Measurements from ENCODE around the gene DLL3. TPM values are rescaled to one million over a fixed set of nuclear protein-coding genes. Genes with fewer than 3 reads are reported as not detected.

Gene DLL3
- total RNA-seq, 1 experiment from 2014 or later = 16.4 TPM

DNA sequence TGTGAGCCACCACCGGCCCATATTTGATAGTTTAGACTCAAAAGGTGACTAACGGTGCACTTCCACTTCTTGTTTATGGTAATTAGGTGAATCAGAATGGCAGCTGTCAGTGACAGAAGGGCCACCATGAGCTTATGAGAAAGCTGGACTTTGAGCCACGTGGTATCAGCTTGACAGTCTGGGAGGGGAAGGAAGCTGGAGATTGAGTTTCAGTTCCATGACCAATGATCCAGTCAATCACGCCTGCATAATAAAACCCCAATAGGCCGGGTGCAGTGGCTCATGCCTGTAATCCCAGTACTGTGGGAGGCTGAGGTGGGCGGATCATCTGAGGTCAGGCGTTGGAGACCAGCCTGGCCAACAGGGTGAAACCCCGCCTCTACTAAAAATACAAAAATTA, 25.7 kb downstream of the DLL3 start:
- ChIA-PET POLR2A (interaction anchor here (0.6 kb wide), 1 partner anchor 27 kb away, joined by 3 read pairs; no protein-coding TSS in a partner anchor), CTCF (interaction anchor here (1.2 to 2.5 kb wide), 3 partner anchors 10 to 50 kb away, joined by 3 to 15 read pairs (median 3); no protein-coding TSS in a partner anchor)
- Mint-ChIP-seq H3K4me3 (no peak overlapping the region), H3K27me3 (ENCODE audit: low read depth) (no peaks in the 10 kb centered on the region), H3K9me3 (no peaks in the 10 kb centered on the region), H3K4me1 (no peaks in the 10 kb centered on the region), H3K27ac (no peak overlapping the region), H3K36me3 (peaks cover 11% of the 10 kb centered on the region)
- no peak for DNase-seq (ENCODE audit: low spot score)
- no peak for TF ChIP-seq NR2C2 (CRISPR knock-in tag; IDR thresholded peaks at IDR 0.05)
- no peak for ATAC-seq

DNA sequence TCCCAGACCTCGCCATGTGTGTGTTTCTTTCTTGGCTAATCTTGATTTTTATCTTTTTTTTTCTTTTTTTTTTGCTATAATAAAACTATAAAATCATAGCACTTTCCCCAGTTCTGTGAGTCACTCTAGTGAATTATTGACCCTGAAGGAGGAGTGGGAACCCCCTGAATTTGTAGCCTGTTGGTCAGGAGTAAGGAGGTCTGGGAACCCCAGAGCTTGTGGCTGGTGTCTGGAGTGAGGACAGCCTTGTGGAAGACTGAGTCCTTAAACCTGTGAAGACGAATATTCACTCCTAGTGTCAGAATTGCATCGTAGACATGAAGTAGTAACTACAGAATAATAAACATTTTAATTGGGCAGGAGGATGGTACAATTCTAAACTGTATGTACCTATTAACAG, 26.5 kb downstream of the DLL3 start:
- H3K4me3 Mint-ChIP-seq = no peak overlapping the region
- ATAC-seq = no peak
- no peaks in the 10 kb centered on the region for H3K27me3 Mint-ChIP-seq (ENCODE audit: low read depth)
- no peaks in the 10 kb centered on the region for H3K4me1 Mint-ChIP-seq
- DNase-seq (ENCODE audit: low spot score) = no peak
- no peaks in the 10 kb centered on the region for H3K9me3 Mint-ChIP-seq
- ChIA-PET CTCF (interaction anchor here (0.7 to 2.5 kb wide), 3 partner anchors 11 to 50 kb away, joined by 3 to 15 read pairs (median 3); no protein-coding TSS in a partner anchor), POLR2A (interaction anchor here (0.6 kb wide), 1 partner anchor 339 kb away, joined by 4 read pairs; no protein-coding TSS in a partner anchor)
- peaks cover 11% of the 10 kb centered on the region for H3K36me3 Mint-ChIP-seq
- H3K27ac Mint-ChIP-seq = no peak overlapping the region
- no peak for TF ChIP-seq EMX1 (CRISPR knock-in tag; IDR thresholded peaks at IDR 0.05)
- TF ChIP-seq, protein P1, sequence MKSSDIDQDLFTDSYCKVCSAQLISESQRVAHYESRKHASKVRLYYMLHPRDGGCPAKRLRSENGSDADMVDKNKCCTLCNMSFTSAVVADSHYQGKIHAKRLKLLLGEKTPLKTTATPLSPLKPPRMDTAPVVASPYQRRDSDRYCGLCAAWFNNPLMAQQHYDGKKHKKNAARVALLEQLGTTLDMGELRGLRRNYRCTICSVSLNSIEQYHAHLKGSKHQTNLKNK (CRISPR knock-in tag; IDR thresholded peaks at IDR 0.05) = no peak
- no peak for TF ChIP-seq ETV6 (CRISPR knock-in tag; IDR thresholded peaks at IDR 0.05)
- TF ChIP-seq, protein P2, sequence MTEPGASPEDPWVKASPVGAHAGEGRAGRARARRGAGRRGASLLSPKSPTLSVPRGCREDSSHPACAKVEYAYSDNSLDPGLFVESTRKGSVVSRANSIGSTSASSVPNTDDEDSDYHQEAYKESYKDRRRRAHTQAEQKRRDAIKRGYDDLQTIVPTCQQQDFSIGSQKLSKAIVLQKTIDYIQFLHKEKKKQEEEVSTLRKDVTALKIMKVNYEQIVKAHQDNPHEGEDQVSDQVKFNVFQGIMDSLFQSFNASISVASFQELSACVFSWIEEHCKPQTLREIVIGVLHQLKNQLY (CRISPR knock-in tag; IDR thresholded peaks at IDR 0.05) = no peak
- TF ChIP-seq ZNF232 (CRISPR knock-in tag; IDR thresholded peaks at IDR 0.05) = no peak
- TF ChIP-seq, protein P3, sequence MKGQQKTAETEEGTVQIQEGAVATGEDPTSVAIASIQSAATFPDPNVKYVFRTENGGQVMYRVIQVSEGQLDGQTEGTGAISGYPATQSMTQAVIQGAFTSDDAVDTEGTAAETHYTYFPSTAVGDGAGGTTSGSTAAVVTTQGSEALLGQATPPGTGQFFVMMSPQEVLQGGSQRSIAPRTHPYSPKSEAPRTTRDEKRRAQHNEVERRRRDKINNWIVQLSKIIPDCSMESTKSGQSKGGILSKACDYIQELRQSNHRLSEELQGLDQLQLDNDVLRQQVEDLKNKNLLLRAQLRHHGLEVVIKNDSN (CRISPR knock-in tag; IDR thresholded peaks at IDR 0.05) = no peak
- no peak for TF ChIP-seq GRHL2 (CRISPR knock-in tag; IDR thresholded peaks at IDR 0.05; ENCODE audit: insufficient replicate concordance, severe bottlenecking)
- TF ChIP-seq, protein P4, sequence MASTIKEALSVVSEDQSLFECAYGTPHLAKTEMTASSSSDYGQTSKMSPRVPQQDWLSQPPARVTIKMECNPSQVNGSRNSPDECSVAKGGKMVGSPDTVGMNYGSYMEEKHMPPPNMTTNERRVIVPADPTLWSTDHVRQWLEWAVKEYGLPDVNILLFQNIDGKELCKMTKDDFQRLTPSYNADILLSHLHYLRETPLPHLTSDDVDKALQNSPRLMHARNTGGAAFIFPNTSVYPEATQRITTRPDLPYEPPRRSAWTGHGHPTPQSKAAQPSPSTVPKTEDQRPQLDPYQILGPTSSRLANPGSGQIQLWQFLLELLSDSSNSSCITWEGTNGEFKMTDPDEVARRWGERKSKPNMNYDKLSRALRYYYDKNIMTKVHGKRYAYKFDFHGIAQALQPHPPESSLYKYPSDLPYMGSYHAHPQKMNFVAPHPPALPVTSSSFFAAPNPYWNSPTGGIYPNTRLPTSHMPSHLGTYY (CRISPR knock-in tag; IDR thresholded peaks at IDR 0.05) = no peak
- TF ChIP-seq, protein P5, sequence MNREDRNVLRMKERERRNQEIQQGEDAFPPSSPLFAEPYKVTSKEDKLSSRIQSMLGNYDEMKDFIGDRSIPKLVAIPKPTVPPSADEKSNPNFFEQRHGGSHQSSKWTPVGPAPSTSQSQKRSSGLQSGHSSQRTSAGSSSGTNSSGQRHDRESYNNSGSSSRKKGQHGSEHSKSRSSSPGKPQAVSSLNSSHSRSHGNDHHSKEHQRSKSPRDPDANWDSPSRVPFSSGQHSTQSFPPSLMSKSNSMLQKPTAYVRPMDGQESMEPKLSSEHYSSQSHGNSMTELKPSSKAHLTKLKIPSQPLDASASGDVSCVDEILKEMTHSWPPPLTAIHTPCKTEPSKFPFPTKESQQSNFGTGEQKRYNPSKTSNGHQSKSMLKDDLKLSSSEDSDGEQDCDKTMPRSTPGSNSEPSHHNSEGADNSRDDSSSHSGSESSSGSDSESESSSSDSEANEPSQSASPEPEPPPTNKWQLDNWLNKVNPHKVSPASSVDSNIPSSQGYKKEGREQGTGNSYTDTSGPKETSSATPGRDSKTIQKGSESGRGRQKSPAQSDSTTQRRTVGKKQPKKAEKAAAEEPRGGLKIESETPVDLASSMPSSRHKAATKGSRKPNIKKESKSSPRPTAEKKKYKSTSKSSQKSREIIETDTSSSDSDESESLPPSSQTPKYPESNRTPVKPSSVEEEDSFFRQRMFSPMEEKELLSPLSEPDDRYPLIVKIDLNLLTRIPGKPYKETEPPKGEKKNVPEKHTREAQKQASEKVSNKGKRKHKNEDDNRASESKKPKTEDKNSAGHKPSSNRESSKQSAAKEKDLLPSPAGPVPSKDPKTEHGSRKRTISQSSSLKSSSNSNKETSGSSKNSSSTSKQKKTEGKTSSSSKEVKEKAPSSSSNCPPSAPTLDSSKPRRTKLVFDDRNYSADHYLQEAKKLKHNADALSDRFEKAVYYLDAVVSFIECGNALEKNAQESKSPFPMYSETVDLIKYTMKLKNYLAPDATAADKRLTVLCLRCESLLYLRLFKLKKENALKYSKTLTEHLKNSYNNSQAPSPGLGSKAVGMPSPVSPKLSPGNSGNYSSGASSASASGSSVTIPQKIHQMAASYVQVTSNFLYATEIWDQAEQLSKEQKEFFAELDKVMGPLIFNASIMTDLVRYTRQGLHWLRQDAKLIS (CRISPR knock-in tag; IDR thresholded peaks at IDR 0.05; ENCODE audit: borderline replicate concordance) = no peak
- TF ChIP-seq, protein P6, sequence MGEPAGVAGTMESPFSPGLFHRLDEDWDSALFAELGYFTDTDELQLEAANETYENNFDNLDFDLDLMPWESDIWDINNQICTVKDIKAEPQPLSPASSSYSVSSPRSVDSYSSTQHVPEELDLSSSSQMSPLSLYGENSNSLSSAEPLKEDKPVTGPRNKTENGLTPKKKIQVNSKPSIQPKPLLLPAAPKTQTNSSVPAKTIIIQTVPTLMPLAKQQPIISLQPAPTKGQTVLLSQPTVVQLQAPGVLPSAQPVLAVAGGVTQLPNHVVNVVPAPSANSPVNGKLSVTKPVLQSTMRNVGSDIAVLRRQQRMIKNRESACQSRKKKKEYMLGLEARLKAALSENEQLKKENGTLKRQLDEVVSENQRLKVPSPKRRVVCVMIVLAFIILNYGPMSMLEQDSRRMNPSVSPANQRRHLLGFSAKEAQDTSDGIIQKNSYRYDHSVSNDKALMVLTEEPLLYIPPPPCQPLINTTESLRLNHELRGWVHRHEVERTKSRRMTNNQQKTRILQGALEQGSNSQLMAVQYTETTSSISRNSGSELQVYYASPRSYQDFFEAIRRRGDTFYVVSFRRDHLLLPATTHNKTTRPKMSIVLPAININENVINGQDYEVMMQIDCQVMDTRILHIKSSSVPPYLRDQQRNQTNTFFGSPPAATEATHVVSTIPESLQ (CRISPR knock-in tag; IDR thresholded peaks at IDR 0.05) = no peak
- TF ChIP-seq, protein P7, sequence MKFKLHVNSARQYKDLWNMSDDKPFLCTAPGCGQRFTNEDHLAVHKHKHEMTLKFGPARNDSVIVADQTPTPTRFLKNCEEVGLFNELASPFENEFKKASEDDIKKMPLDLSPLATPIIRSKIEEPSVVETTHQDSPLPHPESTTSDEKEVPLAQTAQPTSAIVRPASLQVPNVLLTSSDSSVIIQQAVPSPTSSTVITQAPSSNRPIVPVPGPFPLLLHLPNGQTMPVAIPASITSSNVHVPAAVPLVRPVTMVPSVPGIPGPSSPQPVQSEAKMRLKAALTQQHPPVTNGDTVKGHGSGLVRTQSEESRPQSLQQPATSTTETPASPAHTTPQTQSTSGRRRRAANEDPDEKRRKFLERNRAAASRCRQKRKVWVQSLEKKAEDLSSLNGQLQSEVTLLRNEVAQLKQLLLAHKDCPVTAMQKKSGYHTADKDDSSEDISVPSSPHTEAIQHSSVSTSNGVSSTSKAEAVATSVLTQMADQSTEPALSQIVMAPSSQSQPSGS (CRISPR knock-in tag; IDR thresholded peaks at IDR 0.05; ENCODE audit: borderline replicate concordance, low read depth) = no peak
- no peak for TF ChIP-seq CREM (CRISPR knock-in tag; IDR thresholded peaks at IDR 0.05)
- TF ChIP-seq, protein P8, sequence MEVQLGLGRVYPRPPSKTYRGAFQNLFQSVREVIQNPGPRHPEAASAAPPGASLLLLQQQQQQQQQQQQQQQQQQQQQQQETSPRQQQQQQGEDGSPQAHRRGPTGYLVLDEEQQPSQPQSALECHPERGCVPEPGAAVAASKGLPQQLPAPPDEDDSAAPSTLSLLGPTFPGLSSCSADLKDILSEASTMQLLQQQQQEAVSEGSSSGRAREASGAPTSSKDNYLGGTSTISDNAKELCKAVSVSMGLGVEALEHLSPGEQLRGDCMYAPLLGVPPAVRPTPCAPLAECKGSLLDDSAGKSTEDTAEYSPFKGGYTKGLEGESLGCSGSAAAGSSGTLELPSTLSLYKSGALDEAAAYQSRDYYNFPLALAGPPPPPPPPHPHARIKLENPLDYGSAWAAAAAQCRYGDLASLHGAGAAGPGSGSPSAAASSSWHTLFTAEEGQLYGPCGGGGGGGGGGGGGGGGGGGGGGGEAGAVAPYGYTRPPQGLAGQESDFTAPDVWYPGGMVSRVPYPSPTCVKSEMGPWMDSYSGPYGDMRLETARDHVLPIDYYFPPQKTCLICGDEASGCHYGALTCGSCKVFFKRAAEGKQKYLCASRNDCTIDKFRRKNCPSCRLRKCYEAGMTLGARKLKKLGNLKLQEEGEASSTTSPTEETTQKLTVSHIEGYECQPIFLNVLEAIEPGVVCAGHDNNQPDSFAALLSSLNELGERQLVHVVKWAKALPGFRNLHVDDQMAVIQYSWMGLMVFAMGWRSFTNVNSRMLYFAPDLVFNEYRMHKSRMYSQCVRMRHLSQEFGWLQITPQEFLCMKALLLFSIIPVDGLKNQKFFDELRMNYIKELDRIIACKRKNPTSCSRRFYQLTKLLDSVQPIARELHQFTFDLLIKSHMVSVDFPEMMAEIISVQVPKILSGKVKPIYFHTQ (CRISPR knock-in tag; IDR thresholded peaks at IDR 0.05) = no peak
- TF ChIP-seq, protein P9, sequence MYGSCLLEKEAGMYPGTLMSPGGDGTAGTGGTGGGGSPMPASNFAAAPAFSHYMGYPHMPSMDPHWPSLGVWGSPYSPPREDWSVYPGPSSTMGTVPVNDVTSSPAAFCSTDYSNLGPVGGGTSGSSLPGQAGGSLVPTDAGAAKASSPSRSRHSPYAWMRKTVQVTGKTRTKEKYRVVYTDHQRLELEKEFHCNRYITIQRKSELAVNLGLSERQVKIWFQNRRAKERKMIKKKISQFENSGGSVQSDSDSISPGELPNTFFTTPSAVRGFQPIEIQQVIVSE (CRISPR knock-in tag; IDR thresholded peaks at IDR 0.05; ENCODE audit: borderline replicate concordance) = no peak
- TF ChIP-seq RELA (CRISPR knock-in tag; IDR thresholded peaks at IDR 0.05; ENCODE audit: borderline replicate concordance) = no peak
- TF ChIP-seq, protein P10, sequence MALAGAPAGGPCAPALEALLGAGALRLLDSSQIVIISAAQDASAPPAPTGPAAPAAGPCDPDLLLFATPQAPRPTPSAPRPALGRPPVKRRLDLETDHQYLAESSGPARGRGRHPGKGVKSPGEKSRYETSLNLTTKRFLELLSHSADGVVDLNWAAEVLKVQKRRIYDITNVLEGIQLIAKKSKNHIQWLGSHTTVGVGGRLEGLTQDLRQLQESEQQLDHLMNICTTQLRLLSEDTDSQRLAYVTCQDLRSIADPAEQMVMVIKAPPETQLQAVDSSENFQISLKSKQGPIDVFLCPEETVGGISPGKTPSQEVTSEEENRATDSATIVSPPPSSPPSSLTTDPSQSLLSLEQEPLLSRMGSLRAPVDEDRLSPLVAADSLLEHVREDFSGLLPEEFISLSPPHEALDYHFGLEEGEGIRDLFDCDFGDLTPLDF (CRISPR knock-in tag; IDR thresholded peaks at IDR 0.05) = no peak
- no peak for TF ChIP-seq HMGA2 (CRISPR knock-in tag; IDR thresholded peaks at IDR 0.05)
- TF ChIP-seq TCF7 (CRISPR knock-in tag; IDR thresholded peaks at IDR 0.05; ENCODE audit: low read depth) = no peak

Data from WTC11 (cell line).